ENCODE measurements around the gene MYO15B. TPM values are rescaled to one million over a fixed set of nuclear protein-coding genes. Genes with fewer than 3 reads are reported as not detected.
A peak's percentile ranks its signal among the peaks of the same experiment; 100 is the strongest.

The MYO15B gene
- total and polyA plus RNA-seq, 2 of the 13 experiments (the other 11 are each of a cell fraction or from before 2014, with no cell fraction given), result 2.8 to 8.1 TPM

- TF ChIP-seq, protein P1, sequence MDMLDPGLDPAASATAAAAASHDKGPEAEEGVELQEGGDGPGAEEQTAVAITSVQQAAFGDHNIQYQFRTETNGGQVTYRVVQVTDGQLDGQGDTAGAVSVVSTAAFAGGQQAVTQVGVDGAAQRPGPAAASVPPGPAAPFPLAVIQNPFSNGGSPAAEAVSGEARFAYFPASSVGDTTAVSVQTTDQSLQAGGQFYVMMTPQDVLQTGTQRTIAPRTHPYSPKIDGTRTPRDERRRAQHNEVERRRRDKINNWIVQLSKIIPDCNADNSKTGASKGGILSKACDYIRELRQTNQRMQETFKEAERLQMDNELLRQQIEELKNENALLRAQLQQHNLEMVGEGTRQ (IDR thresholded peaks at IDR 0.05; ENCODE audit: low read depth, low read length), result no peak
- TF ChIP-seq, protein P1 (CRISPR knock-in tag; IDR thresholded peaks at IDR 0.05; ENCODE audit: borderline replicate concordance), result no peak
- TF ChIP-seq GRHL1 (CRISPR knock-in tag; conservative IDR thresholded peaks at IDR 0.05) (no peak), ZFP82 (CRISPR knock-in tag; IDR thresholded peaks at IDR 0.05; ENCODE audit: borderline replicate concordance) (0 out of 2 replicates have a peak, but pooled peaks have one; percentile 11), HNF4A (CRISPR knock-in tag; IDR thresholded peaks at IDR 0.05) (no peak), CREBL2 (CRISPR knock-in tag; IDR thresholded peaks at IDR 0.05; ENCODE audit: borderline replicate concordance) (0 out of 2 replicates have a peak, but pooled peaks have one; percentile 45), ETV5 (CRISPR knock-in tag; IDR thresholded peaks at IDR 0.05; ENCODE audit: borderline replicate concordance) (no peak), CHD2 (IDR thresholded peaks at IDR 0.05; ENCODE audit: low read depth, low read length) (no peak), SALL2 (CRISPR knock-in tag; IDR thresholded peaks at IDR 0.05) (no peak), KAT2B (IDR thresholded peaks at IDR 0.05; ENCODE audit: borderline replicate concordance, low read depth, low read length) (no peak), ZMAT3 (CRISPR knock-in tag; conservative IDR thresholded peaks at IDR 0.05) (no peak), CTCF (CRISPR knock-in tag; IDR thresholded peaks at IDR 0.05) (peak; percentile 78), ZKSCAN8 (CRISPR knock-in tag; IDR thresholded peaks at IDR 0.05; ENCODE audit: borderline replicate concordance) (no peak), ZNF274 (CRISPR knock-in tag; IDR thresholded peaks at IDR 0.05) (0 out of 2 replicates have a peak, but pooled peaks have one; percentile 23), BCL3 (CRISPR knock-in tag; IDR thresholded peaks at IDR 0.05) (0 out of 2 replicates have a peak, but pooled peaks have one; percentile 35)
- TF ChIP-seq, protein P2, sequence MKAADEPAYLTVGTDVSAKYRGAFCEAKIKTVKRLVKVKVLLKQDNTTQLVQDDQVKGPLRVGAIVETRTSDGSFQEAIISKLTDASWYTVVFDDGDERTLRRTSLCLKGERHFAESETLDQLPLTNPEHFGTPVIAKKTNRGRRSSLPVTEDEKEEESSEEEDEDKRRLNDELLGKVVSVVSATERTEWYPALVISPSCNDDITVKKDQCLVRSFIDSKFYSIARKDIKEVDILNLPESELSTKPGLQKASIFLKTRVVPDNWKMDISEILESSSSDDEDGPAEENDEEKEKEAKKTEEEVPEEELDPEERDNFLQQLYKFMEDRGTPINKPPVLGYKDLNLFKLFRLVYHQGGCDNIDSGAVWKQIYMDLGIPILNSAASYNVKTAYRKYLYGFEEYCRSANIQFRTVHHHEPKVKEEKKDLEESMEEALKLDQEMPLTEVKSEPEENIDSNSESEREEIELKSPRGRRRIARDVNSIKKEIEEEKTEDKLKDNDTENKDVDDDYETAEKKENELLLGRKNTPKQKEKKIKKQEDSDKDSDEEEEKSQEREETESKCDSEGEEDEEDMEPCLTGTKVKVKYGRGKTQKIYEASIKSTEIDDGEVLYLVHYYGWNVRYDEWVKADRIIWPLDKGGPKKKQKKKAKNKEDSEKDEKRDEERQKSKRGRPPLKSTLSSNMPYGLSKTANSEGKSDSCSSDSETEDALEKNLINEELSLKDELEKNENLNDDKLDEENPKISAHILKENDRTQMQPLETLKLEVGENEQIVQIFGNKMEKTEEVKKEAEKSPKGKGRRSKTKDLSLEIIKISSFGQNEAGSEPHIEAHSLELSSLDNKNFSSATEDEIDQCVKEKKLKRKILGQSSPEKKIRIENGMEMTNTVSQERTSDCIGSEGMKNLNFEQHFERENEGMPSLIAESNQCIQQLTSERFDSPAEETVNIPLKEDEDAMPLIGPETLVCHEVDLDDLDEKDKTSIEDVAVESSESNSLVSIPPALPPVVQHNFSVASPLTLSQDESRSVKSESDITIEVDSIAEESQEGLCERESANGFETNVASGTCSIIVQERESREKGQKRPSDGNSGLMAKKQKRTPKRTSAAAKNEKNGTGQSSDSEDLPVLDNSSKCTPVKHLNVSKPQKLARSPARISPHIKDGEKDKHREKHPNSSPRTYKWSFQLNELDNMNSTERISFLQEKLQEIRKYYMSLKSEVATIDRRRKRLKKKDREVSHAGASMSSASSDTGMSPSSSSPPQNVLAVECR (CRISPR knock-in tag; IDR thresholded peaks at IDR 0.05; ENCODE audit: borderline replicate concordance), result no peak; the same call in 1 of the 2 replicates
- TF ChIP-seq, protein P3, sequence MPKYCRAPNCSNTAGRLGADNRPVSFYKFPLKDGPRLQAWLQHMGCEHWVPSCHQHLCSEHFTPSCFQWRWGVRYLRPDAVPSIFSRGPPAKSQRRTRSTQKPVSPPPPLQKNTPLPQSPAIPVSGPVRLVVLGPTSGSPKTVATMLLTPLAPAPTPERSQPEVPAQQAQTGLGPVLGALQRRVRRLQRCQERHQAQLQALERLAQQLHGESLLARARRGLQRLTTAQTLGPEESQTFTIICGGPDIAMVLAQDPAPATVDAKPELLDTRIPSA (CRISPR knock-in tag; IDR thresholded peaks at IDR 0.05; ENCODE audit: borderline replicate concordance), result no peak
These were observed 26.4 kb downstream of the MYO15B start (continued) for GRCh38 chr17:75614006-75614405.

Measured in HepG2 (cell line).